ENCODE data around the gene RBMS1.

GRCh38 chr2:160225722-160226121 is 267.9 kb downstream of the RBMS1 start:
- TF ChIP-seq CTCF (IDR thresholded peaks at IDR 0.05; ENCODE audit: insufficient read depth, low read length) (no peak), GABPA (IDR thresholded peaks at IDR 0.05; ENCODE audit: low read depth) (no peak), REST (IDR thresholded peaks at IDR 0.05; ENCODE audit: insufficient replicate concordance, low read depth) (no peak)

Measured in HL-60 (cell line).